ENCODE measurements around the gene PRAME. TPM values are rescaled to one million over a fixed set of nuclear protein-coding genes. Genes with fewer than 3 reads are reported as not detected.

PRAME gene
- total RNA-seq, 4 donors from 2014 or later, result 0.16 to 0.41 TPM; not detected in 2

- TF ChIP-seq CTCF (IDR thresholded peaks at IDR 0.05), result no peak
- TF ChIP-seq EP300 (IDR thresholded peaks at IDR 0.05; ENCODE audit: low read depth), result no peak
- TF ChIP-seq POLR2AphosphoS5 (IDR thresholded peaks at IDR 0.05), result no peak
- no peak for TF ChIP-seq POLR2A (IDR thresholded peaks at IDR 0.05)
- intact Hi-C loops (cut with DNase I; ENCODE audit: low total_unique reads) (no loop called here), in situ Hi-C loops (cut with MboI; ENCODE audit: low pct_ligation_motif_present in 1 of 4, low pct_unique_long_range_greater_than_20kb in 1 of 4, low sequenced_read_pairs in 3 of 4) (loop anchor here in 1 of 4 donors (5.0 kb wide), 1 partner anchor 54 kb away; no protein-coding TSS in a partner anchor)
- no peak for DNase-seq
- H3K27ac ChIP-seq, result no peak overlapping the region
- H3K4me3 ChIP-seq, result no peak overlapping the region
- WGBS, 2 donors (ENCODE audit: low coverage in 1 of 2), result 85% methylated on average over 3 of the region's 3 CpGs; no CpG with 5 or more reads in 1 of the 2 donors
- no peaks in the 10 kb centered on the region for H3K27me3 ChIP-seq
- H3K4me1 ChIP-seq, result no peaks in the 10 kb centered on the region
- H3K36me3 ChIP-seq, result no peaks in the 10 kb centered on the region
- H3K9me3 ChIP-seq, result no peaks in the 10 kb centered on the region
These were observed 44.4 kb upstream of the PRAME start for GRCh38 chr22:22603470-22603947.

DNA sequence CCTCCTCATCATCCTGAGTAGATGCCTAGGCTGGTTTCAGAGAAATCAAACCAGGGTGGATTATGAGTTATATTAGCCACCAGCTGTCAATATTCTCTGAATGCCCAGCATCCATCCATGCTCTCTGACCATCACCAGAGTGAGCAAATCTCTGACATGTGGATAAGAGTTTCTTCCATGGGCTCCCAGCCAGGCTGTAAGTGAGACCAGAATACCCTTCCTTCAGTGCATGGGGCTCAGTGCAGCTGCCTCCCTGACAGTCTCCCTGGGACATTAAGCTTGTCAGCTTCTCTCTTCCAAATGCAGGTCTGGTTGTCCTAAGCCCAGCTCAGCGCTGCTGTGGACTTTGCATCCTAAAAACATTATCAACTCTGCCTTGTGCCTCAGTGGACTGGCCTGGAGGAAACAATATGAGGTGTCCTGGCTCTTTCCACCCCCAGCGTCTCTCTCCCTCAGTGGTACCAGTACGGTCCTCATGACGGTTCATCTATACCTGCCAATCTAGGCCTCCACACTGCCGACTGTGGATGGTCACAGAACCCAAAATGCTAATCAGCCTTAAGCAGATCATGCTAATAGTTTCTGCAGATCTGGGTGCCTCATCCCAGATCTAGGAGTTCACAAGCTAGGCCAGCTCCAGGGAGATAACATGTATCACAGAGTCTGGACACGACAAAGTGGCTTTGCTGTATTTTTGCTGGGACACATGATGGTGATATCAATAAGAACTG, 41.6 kb upstream of the PRAME start:
- no peak for DNase-seq
- intact Hi-C loops (cut with DNase I; ENCODE audit: low total_unique reads) (no loop called here), in situ Hi-C loops (cut with MboI; ENCODE audit: low pct_ligation_motif_present in 1 of 4, low pct_unique_long_range_greater_than_20kb in 1 of 4, low sequenced_read_pairs in 3 of 4) (loop anchor here in 1 of 4 donors (5.0 kb wide), 1 partner anchor 57 kb away; no protein-coding TSS in a partner anchor)
- Histone ChIP-seq H3K9me3 (no peaks in the 10 kb centered on the region), H3K4me1 (no peaks in the 10 kb centered on the region), H3K36me3 (no peaks in the 10 kb centered on the region), H3K27me3 (no peaks in the 10 kb centered on the region), H3K4me3 (no peak overlapping the region), H3K27ac (no peak overlapping the region)
- TF ChIP-seq CTCF (IDR thresholded peaks at IDR 0.05) (no peak), POLR2A (IDR thresholded peaks at IDR 0.05) (no peak), EP300 (IDR thresholded peaks at IDR 0.05; ENCODE audit: low read depth) (no peak), POLR2AphosphoS5 (IDR thresholded peaks at IDR 0.05) (no peak)
- 80 to 95% methylated on average over 1 to 6 of the region's 6 CpGs for WGBS, 2 donors (ENCODE audit: low coverage in 1 of 2)

- WGBS, 2 donors (ENCODE audit: low coverage in 1 of 2), result 41 to 57% methylated on average over 2 to 3 of the region's 3 CpGs
These were observed 40.2 kb upstream of the PRAME start for GRCh38 chr22:22599248-22599647.

More at GRCh38 chr22:22599248-22599647, 40.2 kb upstream of the PRAME start:
- Histone ChIP-seq H3K9me3 (no peaks in the 10 kb centered on the region), H3K27ac (no peak overlapping the region), H3K4me1 (no peaks in the 10 kb centered on the region), H3K4me3 (no peak overlapping the region), H3K27me3 (no peaks in the 10 kb centered on the region), H3K36me3 (no peaks in the 10 kb centered on the region)
- DNase-seq, result no peak
- in situ Hi-C loops (cut with MboI; ENCODE audit: low pct_ligation_motif_present in 1 of 4, low pct_unique_long_range_greater_than_20kb in 1 of 4, low sequenced_read_pairs in 3 of 4) (loop anchor here in 1 of 4 donors (25.0 kb wide), 1 partner anchor 137 kb away; no protein-coding TSS in a partner anchor), intact Hi-C loops (cut with DNase I; ENCODE audit: low total_unique reads) (no loop called here)
- TF ChIP-seq CTCF (IDR thresholded peaks at IDR 0.05) (no peak), EP300 (IDR thresholded peaks at IDR 0.05; ENCODE audit: low read depth) (no peak), POLR2A (IDR thresholded peaks at IDR 0.05) (no peak)
